ENCODE results near the gene ZBTB7C. TPM values are rescaled to one million over a fixed set of nuclear protein-coding genes. Genes with fewer than 3 reads are reported as not detected.

The ZBTB7C gene
- total and polyA plus RNA-seq, 2 of the 8 experiments (the other 6 are each of a cell fraction or from before 2014, with no cell fraction given), result 0.15 to 0.45 TPM

- TF ChIP-seq TEAD4 (IDR thresholded peaks at IDR 0.05; ENCODE audit: low read depth, low read length) (no peak), CEBPB (IDR thresholded peaks at IDR 0.05; ENCODE audit: low read depth, low read length) (no peak), TBP (IDR thresholded peaks at IDR 0.05; ENCODE audit: low read depth, low read length) (no peak)
These were observed 303.9 kb downstream of the ZBTB7C start (continued) for GRCh38 chr18:48105317-48105716.
